HepG2 (cell line): Measurements from ENCODE around the gene TNP2. TPM values are rescaled to one million over a fixed set of nuclear protein-coding genes. Genes with fewer than 3 reads are reported as not detected.

Source experiments
- ATAC-seq: fragments of 200-7000 bp; cut with Tn5 transposase; 3 replicates; pipeline ENCODE4 v1.9.1; 2020; ENCODE audit warnings: mild to moderate bottlenecking, moderate library complexity
- BruUV-seq: library from RNA; stranded (reverse); fragments of 400-500 nt; replicated peaks from 2 replicates; lab custom pipeline; 2021; lab: Mats Ljungman, UMichigan
- CTCF ChIA-PET: fragments of 300-600 bp; formaldehyde crosslinking; extraction: SDS; loops from one replicate; lab custom pipeline; 2021; ENCODE audit warnings: low total read pairs, inconsistent platforms, low intra/inter-chr PET ratio; lab: Yijun Ruan, JAX
- POLR2A ChIA-PET: fragments of 350-600 bp; sonication (Branson Sonifier 250); formaldehyde crosslinking; loops from one replicate; lab custom pipeline; 2020; ENCODE audit warnings: antibody characterized with exemption, inconsistent platforms; lab: Yijun Ruan, JAX
- DNase-seq: peaks from one replicate; pipeline ENCODE4 v3.0.0-alpha.2; 2015; ENCODE audit warnings: low spot score
- FAIRE-seq: peaks from 3 replicates; lab custom pipeline; 2011; peaks lifted over from hg19 to GRCh38; lab: Jason Lieb, UNC
- H2AFZ ChIP-seq: one replicate; pipeline ENCODE4 v1.6.1; 2011; ENCODE audit warnings: low read length, inconsistent platforms
- H3K27ac ChIP-seq: fragments of 300-600 bp; 3 replicates; pipeline ENCODE4 v1.8.0; 2011; ENCODE audit warnings: mixed run types, mild to moderate bottlenecking, mixed read lengths, low read length, inconsistent platforms; ENCODE audit not compliant: insufficient read depth; ENCODE audit errors: extremely low read length
- H3K27me3 ChIP-seq, 2 experiments: fragments of 200-600 bp in 1 of 2; 2 replicates in 1 of 2; 3 replicates in 1 of 2; pipeline versions ENCODE4 v1.6.0 to v1.8.0; 2011; ENCODE audit warnings: low read length in 2 of 2, mild to moderate bottlenecking in 2 of 2, moderate library complexity in 2 of 2, inconsistent platforms in 1 of 2; ENCODE audit not compliant: insufficient read depth in 2 of 2, control insufficient read depth in 1 of 2
- H3K36me3 ChIP-seq, 2 experiments: fragments of 200-600 bp in 1 of 2; replicated peaks in 1 of 2; 2 replicates in 1 of 2; 3 replicates in 1 of 2; pipeline versions ENCODE4 v1.5.1 to v1.8.0; 2011; ENCODE audit warnings: low read length in 2 of 2, inconsistent platforms in 1 of 2; ENCODE audit not compliant: insufficient read depth in 2 of 2, control insufficient read depth in 1 of 2
- H3K4me1 ChIP-seq: 2 replicates; pipeline ENCODE4 v1.5.1; 2012; ENCODE audit warnings: low read length, inconsistent platforms; ENCODE audit not compliant: insufficient read depth
- H3K4me2 ChIP-seq: 2 replicates; pipeline ENCODE4 v1.6.0; 2011; ENCODE audit warnings: low read depth, low read length, inconsistent platforms
- H3K4me3 ChIP-seq, 3 experiments: fragments of 200-600 bp in 1 of 3; sonication (generic), shearing (Covaris generic) in 1 of 3; replicated peaks in 1 of 3; 2 replicates each; pipeline ENCODE4 v1.5.1; 2011 to 2016; ENCODE audit warnings: low read length in 3 of 3, inconsistent platforms in 2 of 3, low read depth in 2 of 3, mild to moderate bottlenecking in 2 of 3, control low read depth in 1 of 3, mixed read lengths in 1 of 3; ENCODE audit not compliant: insufficient read depth in 1 of 3
- H3K79me2 ChIP-seq: one replicate; pipeline ENCODE4 v1.6.1; 2011; ENCODE audit warnings: low read length, inconsistent platforms; ENCODE audit not compliant: insufficient read depth
- H3K9ac ChIP-seq: 2 replicates; pipeline ENCODE4 v1.6.0; 2011; ENCODE audit warnings: mild to moderate bottlenecking, low read depth, low read length, inconsistent platforms; ENCODE audit not compliant: insufficient read depth
- H3K9me3 ChIP-seq: 2 replicates; pipeline ENCODE4 v1.5.1; 2012; ENCODE audit warnings: mild to moderate bottlenecking, low read length
- H4K20me1 ChIP-seq: 2 replicates; pipeline ENCODE4 v1.6.0; 2011; ENCODE audit warnings: inconsistent platforms, mild to moderate bottlenecking, low read length, moderate library complexity; ENCODE audit not compliant: insufficient read depth
- ZBTB1 ChIP-seq: sonication (generic); formaldehyde crosslinking; IDR thresholded peaks from 2 replicates; pipeline ENCODE4 v1.4.0; 2020; ENCODE audit warnings: missing genetic modification reagents, borderline replicate concordance
- ZC3H13 ChIP-seq: sonication (generic); formaldehyde crosslinking; IDR thresholded peaks from 2 replicates; pipeline ENCODE4 v1.8.1; 2023; ENCODE audit warnings: mild to moderate bottlenecking, missing genetic modification reagents, moderate library complexity
- ZNF75D ChIP-seq: sonication (generic); formaldehyde crosslinking; IDR thresholded peaks from 2 replicates; pipeline ENCODE4 v1.8.1; 2023; ENCODE audit warnings: missing genetic modification reagents, mild to moderate bottlenecking, borderline replicate concordance
- ZSCAN21 ChIP-seq: sonication (generic); formaldehyde crosslinking; IDR thresholded peaks from 2 replicates; pipeline ENCODE4 v1.8.0; 2022; ENCODE audit warnings: mild to moderate bottlenecking, missing genetic modification reagents, moderate library complexity, borderline replicate concordance
- WGBS: methylation state at CpG from one replicate; pipeline ENCODE4 v1.1.6; 2017; ENCODE audit warnings: low lambda C conversion rate; 5-methylcytosine and 5-hydroxymethylcytosine counted together
- in situ Hi-C: cut with HindIII; loops from 2 replicates; pipeline ENCODE4 v1.10.0; 2017; ENCODE audit warnings: low pct_unique_long_range_greater_than_20kb; ENCODE audit not compliant: extremely low pct_ligation_motif_present
- intact Hi-C: fragments of 100-400 bp; cut with micrococcal nuclease; formaldehyde crosslinking; loops from one replicate; pipeline ENCODE4 v1.10.0; 2022; ENCODE audit not compliant: unreplicated experiment
- polyA plus RNA-seq, 8 experiments: library from polyadenylated mRNA; depleted of rRNA in 3 of 8; stranded (reverse) in 7 of 8; unstranded in 1 of 8; fragments of >200 nt; fragmentation: Illumina TruSeq in 4 of 8; extraction: Trizol in 4 of 8; gene quantifications; 2 replicates each; pipeline versions ENCODE4 v1.2.1 to v1.2.3, GENCODE V29; 2011 to 2016; ENCODE audit warnings: low read depth in 4 of 8, missing spikeins in 1 of 8, mixed read lengths in 1 of 8; ENCODE audit not compliant: insufficient read depth in 1 of 8
- total RNA-seq, 5 experiments: library from RNA; depleted of rRNA; stranded (reverse); fragments of >200 nt; fragmentation: Illumina TruSeq; extraction: Trizol; gene quantifications; 2 replicates each; pipeline ENCODE4 v1.2.3, GENCODE V29; 2016; ENCODE audit warnings: low read depth in 1 of 5
- TF ChIP-seq, protein P1 (sequence below): sonication (generic); formaldehyde crosslinking; IDR thresholded peaks from 2 replicates; pipeline ENCODE4 v1.5.0; 2020; ENCODE audit warnings: mild to moderate bottlenecking, missing genetic modification reagents, borderline replicate concordance
- TF ChIP-seq, protein P2 (sequence below): sonication (generic); formaldehyde crosslinking; IDR thresholded peaks from 2 replicates; pipeline ENCODE4 v1.4.0; 2020; ENCODE audit warnings: mild to moderate bottlenecking, missing genetic modification reagents
- TF ChIP-seq, protein P3 (sequence below): sonication (generic); formaldehyde crosslinking; IDR thresholded peaks from 2 replicates; pipeline ENCODE4 v1.4.0; 2020; ENCODE audit warnings: missing genetic modification reagents
- TF ChIP-seq, protein P4 (sequence below): sonication (generic); formaldehyde crosslinking; IDR thresholded peaks from 2 replicates; pipeline ENCODE4 v1.5.1; 2020; ENCODE audit warnings: mild to moderate bottlenecking, missing genetic modification reagents, moderate library complexity

The TNP2 gene
- total and polyA plus RNA-seq, 2 of the 13 experiments (the other 11 are each of a cell fraction or from before 2014, with no cell fraction given): not detected

DNA sequence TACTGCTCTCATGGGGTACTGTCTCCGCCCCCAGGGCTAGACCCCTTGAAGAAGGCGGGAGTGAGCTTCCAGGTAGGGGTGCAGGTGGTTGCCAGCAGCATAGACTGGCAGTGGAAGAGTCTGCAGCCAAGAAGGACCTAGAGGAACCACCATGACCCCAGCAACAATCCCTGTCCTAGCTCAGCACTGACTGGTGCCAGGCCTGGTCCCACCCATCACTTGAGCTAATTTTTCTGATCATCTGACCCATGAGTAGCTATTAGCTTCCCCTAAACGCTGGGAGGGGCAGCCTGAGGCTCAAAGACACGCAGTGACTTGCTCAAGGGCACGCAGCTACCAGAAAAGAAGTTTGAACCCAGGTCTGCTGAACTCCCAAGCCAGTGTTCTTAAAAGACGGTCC is 3.4 kb upstream of the TNP2 start (continued):
- TF ChIP-seq, protein P1, sequence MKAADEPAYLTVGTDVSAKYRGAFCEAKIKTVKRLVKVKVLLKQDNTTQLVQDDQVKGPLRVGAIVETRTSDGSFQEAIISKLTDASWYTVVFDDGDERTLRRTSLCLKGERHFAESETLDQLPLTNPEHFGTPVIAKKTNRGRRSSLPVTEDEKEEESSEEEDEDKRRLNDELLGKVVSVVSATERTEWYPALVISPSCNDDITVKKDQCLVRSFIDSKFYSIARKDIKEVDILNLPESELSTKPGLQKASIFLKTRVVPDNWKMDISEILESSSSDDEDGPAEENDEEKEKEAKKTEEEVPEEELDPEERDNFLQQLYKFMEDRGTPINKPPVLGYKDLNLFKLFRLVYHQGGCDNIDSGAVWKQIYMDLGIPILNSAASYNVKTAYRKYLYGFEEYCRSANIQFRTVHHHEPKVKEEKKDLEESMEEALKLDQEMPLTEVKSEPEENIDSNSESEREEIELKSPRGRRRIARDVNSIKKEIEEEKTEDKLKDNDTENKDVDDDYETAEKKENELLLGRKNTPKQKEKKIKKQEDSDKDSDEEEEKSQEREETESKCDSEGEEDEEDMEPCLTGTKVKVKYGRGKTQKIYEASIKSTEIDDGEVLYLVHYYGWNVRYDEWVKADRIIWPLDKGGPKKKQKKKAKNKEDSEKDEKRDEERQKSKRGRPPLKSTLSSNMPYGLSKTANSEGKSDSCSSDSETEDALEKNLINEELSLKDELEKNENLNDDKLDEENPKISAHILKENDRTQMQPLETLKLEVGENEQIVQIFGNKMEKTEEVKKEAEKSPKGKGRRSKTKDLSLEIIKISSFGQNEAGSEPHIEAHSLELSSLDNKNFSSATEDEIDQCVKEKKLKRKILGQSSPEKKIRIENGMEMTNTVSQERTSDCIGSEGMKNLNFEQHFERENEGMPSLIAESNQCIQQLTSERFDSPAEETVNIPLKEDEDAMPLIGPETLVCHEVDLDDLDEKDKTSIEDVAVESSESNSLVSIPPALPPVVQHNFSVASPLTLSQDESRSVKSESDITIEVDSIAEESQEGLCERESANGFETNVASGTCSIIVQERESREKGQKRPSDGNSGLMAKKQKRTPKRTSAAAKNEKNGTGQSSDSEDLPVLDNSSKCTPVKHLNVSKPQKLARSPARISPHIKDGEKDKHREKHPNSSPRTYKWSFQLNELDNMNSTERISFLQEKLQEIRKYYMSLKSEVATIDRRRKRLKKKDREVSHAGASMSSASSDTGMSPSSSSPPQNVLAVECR (CRISPR knock-in tag): 0 out of 2 replicates have a peak, but pooled peaks have one; percentile 0
- 0 out of 2 replicates have a peak, but pooled peaks have one; percentile 45 for TF ChIP-seq ZC3H13
- TF ChIP-seq, all 625 proteins: peak for 6

- in situ Hi-C loops: no loop called here
- no peak for TF ChIP-seq ZNF75D (CRISPR knock-in tag)
- TF ChIP-seq, protein P2, sequence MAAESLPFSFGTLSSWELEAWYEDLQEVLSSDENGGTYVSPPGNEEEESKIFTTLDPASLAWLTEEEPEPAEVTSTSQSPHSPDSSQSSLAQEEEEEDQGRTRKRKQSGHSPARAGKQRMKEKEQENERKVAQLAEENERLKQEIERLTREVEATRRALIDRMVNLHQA: no peak
- 0 out of 2 replicates have a peak, but pooled peaks have one; percentile 45 for TF ChIP-seq ZBTB1 (CRISPR knock-in tag)
- TF ChIP-seq, protein P3, sequence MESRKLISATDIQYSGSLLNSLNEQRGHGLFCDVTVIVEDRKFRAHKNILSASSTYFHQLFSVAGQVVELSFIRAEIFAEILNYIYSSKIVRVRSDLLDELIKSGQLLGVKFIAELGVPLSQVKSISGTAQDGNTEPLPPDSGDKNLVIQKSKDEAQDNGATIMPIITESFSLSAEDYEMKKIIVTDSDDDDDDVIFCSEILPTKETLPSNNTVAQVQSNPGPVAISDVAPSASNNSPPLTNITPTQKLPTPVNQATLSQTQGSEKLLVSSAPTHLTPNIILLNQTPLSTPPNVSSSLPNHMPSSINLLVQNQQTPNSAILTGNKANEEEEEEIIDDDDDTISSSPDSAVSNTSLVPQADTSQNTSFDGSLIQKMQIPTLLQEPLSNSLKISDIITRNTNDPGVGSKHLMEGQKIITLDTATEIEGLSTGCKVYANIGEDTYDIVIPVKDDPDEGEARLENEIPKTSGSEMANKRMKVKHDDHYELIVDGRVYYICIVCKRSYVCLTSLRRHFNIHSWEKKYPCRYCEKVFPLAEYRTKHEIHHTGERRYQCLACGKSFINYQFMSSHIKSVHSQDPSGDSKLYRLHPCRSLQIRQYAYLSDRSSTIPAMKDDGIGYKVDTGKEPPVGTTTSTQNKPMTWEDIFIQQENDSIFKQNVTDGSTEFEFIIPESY: 0 out of 2 replicates have a peak, but pooled peaks have one; percentile 24
- TF ChIP-seq, protein P4, sequence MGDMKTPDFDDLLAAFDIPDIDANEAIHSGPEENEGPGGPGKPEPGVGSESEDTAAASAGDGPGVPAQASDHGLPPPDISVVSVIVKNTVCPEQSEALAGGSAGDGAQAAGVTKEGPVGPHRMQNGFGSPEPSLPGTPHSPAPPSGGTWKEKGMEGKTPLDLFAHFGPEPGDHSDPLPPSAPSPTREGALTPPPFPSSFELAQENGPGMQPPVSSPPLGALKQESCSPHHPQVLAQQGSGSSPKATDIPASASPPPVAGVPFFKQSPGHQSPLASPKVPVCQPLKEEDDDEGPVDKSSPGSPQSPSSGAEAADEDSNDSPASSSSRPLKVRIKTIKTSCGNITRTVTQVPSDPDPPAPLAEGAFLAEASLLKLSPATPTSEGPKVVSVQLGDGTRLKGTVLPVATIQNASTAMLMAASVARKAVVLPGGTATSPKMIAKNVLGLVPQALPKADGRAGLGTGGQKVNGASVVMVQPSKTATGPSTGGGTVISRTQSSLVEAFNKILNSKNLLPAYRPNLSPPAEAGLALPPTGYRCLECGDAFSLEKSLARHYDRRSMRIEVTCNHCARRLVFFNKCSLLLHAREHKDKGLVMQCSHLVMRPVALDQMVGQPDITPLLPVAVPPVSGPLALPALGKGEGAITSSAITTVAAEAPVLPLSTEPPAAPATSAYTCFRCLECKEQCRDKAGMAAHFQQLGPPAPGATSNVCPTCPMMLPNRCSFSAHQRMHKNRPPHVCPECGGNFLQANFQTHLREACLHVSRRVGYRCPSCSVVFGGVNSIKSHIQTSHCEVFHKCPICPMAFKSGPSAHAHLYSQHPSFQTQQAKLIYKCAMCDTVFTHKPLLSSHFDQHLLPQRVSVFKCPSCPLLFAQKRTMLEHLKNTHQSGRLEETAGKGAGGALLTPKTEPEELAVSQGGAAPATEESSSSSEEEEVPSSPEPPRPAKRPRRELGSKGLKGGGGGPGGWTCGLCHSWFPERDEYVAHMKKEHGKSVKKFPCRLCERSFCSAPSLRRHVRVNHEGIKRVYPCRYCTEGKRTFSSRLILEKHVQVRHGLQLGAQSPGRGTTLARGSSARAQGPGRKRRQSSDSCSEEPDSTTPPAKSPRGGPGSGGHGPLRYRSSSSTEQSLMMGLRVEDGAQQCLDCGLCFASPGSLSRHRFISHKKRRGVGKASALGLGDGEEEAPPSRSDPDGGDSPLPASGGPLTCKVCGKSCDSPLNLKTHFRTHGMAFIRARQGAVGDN (CRISPR knock-in tag): peak; percentile 63
- 0 out of 2 replicates have a peak, but pooled peaks have one; percentile 17 for TF ChIP-seq ZSCAN21 (CRISPR knock-in tag)
Measured at GRCh38 chr16:11271610-11272009, 2.5 kb upstream of the TNP2 start.

More at GRCh38 chr16:11271610-11272009, 2.5 kb upstream of the TNP2 start:
- no peak overlapping the region for H3K4me3 ChIP-seq
- ATAC-seq (no peak), DNase-seq (no peak), FAIRE-seq (no peak)
- intact Hi-C loops: no loop called here
- WGBS: over 99% methylated on average over 10 of the region's 10 CpGs
- no peaks in the 10 kb centered on the region for H3K27me3 ChIP-seq
- H3K36me3 ChIP-seq: no peaks in the 10 kb centered on the region
- ChIA-PET POLR2A (interaction anchor here (1.6 to 14.0 kb wide), 3 partner anchors 8 to 25 kb away, joined by 5 to 351 read pairs (median 21); partner anchors contain the start of gene SOCS1), CTCF (no interaction called here)
- no peak overlapping the region for H2AFZ ChIP-seq
- H3K4me1 ChIP-seq: peaks cover 90% of the 10 kb centered on the region
- no peaks in the 10 kb centered on the region for H3K79me2 ChIP-seq
- BruUV-seq: no TSS peak
- no peaks in the 10 kb centered on the region for H4K20me1 ChIP-seq
- H3K9ac ChIP-seq: no peak overlapping the region
- peak overlapping the region; percentile 58 for H3K27ac ChIP-seq
- no peak overlapping the region for H3K4me2 ChIP-seq
- peaks cover 5% of the 10 kb centered on the region; the same call in 1 of the 2 replicates for H3K9me3 ChIP-seq
